ENCODE results near the gene TMEM119. TPM values are rescaled to one million over a fixed set of nuclear protein-coding genes. Genes with fewer than 3 reads are reported as not detected.
A peak's percentile ranks its signal among the peaks of the same experiment; 100 is the strongest.

Gene TMEM119
- total and polyA plus RNA-seq, 2 of the 8 experiments (the other 6 are each of a cell fraction or from before 2014, with no cell fraction given): 0.35 to 0.61 TPM

- H3K18ac ChIP-seq (ENCODE audit: extremely low read depth, low read length): no peak overlapping the region
- H3K9me3 ChIP-seq (ENCODE audit: insufficient read depth in 2 of 2, low read depth in 1 of 2, low read length in 1 of 2): no peaks in the 10 kb centered on the region
- no peak overlapping the region for H4K8ac ChIP-seq (ENCODE audit: extremely low read depth, insufficient read depth, low read length)
- H3K4me2 ChIP-seq (ENCODE audit: insufficient read depth in 1 of 2, low read depth in 2 of 2, low read length in 2 of 2): no peak overlapping the region
- H2BK5ac ChIP-seq (ENCODE audit: low read depth, low read length): peak overlapping the region; percentile 20; the same call in 1 of the 2 replicates
- no peak overlapping the region for H4K5ac ChIP-seq (ENCODE audit: insufficient read length, low read depth, low read length)
- H3K9ac ChIP-seq (replicated peaks in 1 of 4; ENCODE audit: extremely low read depth in 1 of 4, low read depth in 3 of 4, low read length in 3 of 4): no peak overlapping the region
- no peak overlapping the region for H2BK20ac ChIP-seq (ENCODE audit: low read length)
- peaks cover 7% of the 10 kb centered on the region; the same call in 1 of the 2 replicates for H3K23me2 ChIP-seq (ENCODE audit: low read depth, low read length)
- no peak overlapping the region for H2BK120ac ChIP-seq (replicated peaks; ENCODE audit: low read depth, low read length)
- no peak overlapping the region for H3K4me3 ChIP-seq (ENCODE audit: extremely low read depth in 1 of 4, insufficient read depth in 2 of 4, low read depth in 3 of 4, low read length in 4 of 4)
- H3K79me1 ChIP-seq (ENCODE audit: low read depth, low read length): no peaks in the 10 kb centered on the region; the same call in 1 of the 2 replicates
- ChIA-PET POLR2A (ENCODE audit: partially characterized antibody) (interaction anchor here (1.0 to 1.8 kb wide), 3 partner anchors 8 to 27 kb away, joined by 4 read pairs; no protein-coding TSS in a partner anchor), CTCF (ENCODE audit: partially characterized antibody) (interaction anchor here (0.9 to 2.8 kb wide), 4 partner anchors 20 to 207 kb away, joined by 3 to 16 read pairs (median 5); no protein-coding TSS in a partner anchor)
- no peaks in the 10 kb centered on the region for H3K79me2 ChIP-seq (ENCODE audit: control insufficient read depth in 1 of 2, insufficient read depth in 2 of 2, low read length in 2 of 2)
- peaks cover 0 to 8% of the 10 kb centered on the region in 2 experiments for H4K20me1 ChIP-seq (replicated peaks in 1 of 2; ENCODE audit: control insufficient read depth in 1 of 2, insufficient read depth in 2 of 2, low read length in 2 of 2)
- H2BK12ac ChIP-seq (ENCODE audit: low read depth, low read length): peak overlapping the region; percentile 22; the same call in 1 of the 2 replicates
- no peaks in the 10 kb centered on the region for H3K36me3 ChIP-seq (ENCODE audit: control insufficient read depth in 2 of 4, insufficient read depth in 4 of 4, low read length in 3 of 4)
- peaks cover 0 to 14% (median 0%) of the 10 kb centered on the region in 4 experiments; a peak in 3 of 7 replicates for H3K4me1 ChIP-seq (replicated peaks in 1 of 4; ENCODE audit: control insufficient read depth in 3 of 4, insufficient read depth in 4 of 4, low read length in 3 of 4)
- no peak overlapping the region for H2AK5ac ChIP-seq (ENCODE audit: low read depth, low read length)
- WGBS, 2 experiments (ENCODE audit: extremely low coverage in 1 of 2, insufficient coverage in 1 of 2, insufficient read length in 1 of 2, insufficient replicate concordance in 2 of 2, low coverage in 1 of 2, low lambda C conversion rate in 2 of 2, missing lambda C conversion rate in 1 of 2): 83% methylated on average over 7 of the region's 10 CpGs; no CpG with 5 or more reads in 1 of the 2 experiments
- no peak overlapping the region for H3K4ac ChIP-seq (replicated peaks; ENCODE audit: insufficient read length, low read depth, low read length)
- H3K27ac ChIP-seq (ENCODE audit: low read depth, low read length): no peak overlapping the region
- FAIRE-seq: no peak
- peak overlapping the region; percentile 52 for H4K91ac ChIP-seq (replicated peaks; ENCODE audit: insufficient read length, low read length)
- no peak overlapping the region for H3K23ac ChIP-seq (ENCODE audit: insufficient read length)
- H2AFZ ChIP-seq (ENCODE audit: low read length): peak overlapping the region; percentile 21; the same call in 1 of the 2 replicates
- H3K27me3 ChIP-seq (replicated peaks in 1 of 4; ENCODE audit: control insufficient read depth in 3 of 4, extremely low read depth in 1 of 4, insufficient read depth in 3 of 4, low read length in 3 of 4): no peaks in the 10 kb centered on the region; a peak in 1 of 7 replicates
- DNase-seq (ENCODE audit: low read depth in 1 of 2, low spot score in 2 of 2): no peak
- H3K56ac ChIP-seq (replicated peaks; ENCODE audit: insufficient read length, low read depth, low read length): no peak overlapping the region
- H2BK15ac ChIP-seq (ENCODE audit: low read length): peak overlapping the region; percentile 55
- no peak overlapping the region for H3K14ac ChIP-seq (ENCODE audit: insufficient read length)
- no peak for TF ChIP-seq KDM4A (IDR thresholded peaks at IDR 0.05; ENCODE audit: low read depth, low read length, severe bottlenecking)
- TF ChIP-seq YY1 (IDR thresholded peaks at IDR 0.05; ENCODE audit: low read depth, low read length): no peak
- TF ChIP-seq SP4 (IDR thresholded peaks at IDR 0.05; ENCODE audit: low read length): no peak
- no peak for TF ChIP-seq CEBPB (IDR thresholded peaks at IDR 0.05; ENCODE audit: low read depth, low read length)
- TF ChIP-seq FOSL1 (IDR thresholded peaks at IDR 0.05; ENCODE audit: insufficient read depth, low read depth, low read length): no peak
- TF ChIP-seq EGR1 (IDR thresholded peaks at IDR 0.05; ENCODE audit: borderline replicate concordance, low read depth, low read length): no peak
- no peak for TF ChIP-seq KDM5A (IDR thresholded peaks at IDR 0.05; ENCODE audit: low read length)
- TF ChIP-seq MAX (IDR thresholded peaks at IDR 0.05): no peak
- no peak for TF ChIP-seq CTCF (IDR thresholded peaks at IDR 0.05; ENCODE audit: control extremely low read depth in 1 of 3, insufficient read depth in 1 of 3, low read depth in 1 of 3, low read length in 3 of 3)
Observed at GRCh38 chr12:108596854-108597558, 878 bp downstream of the TMEM119 start.
